ENCODE data around the gene COL4A1. TPM values are rescaled to one million over a fixed set of nuclear protein-coding genes. Genes with fewer than 3 reads are reported as not detected.

Gene COL4A1
- polyA plus RNA-seq, 1 of the 3 experiments (the other 2 are of a cell fraction) = 30.3 TPM

DNA sequence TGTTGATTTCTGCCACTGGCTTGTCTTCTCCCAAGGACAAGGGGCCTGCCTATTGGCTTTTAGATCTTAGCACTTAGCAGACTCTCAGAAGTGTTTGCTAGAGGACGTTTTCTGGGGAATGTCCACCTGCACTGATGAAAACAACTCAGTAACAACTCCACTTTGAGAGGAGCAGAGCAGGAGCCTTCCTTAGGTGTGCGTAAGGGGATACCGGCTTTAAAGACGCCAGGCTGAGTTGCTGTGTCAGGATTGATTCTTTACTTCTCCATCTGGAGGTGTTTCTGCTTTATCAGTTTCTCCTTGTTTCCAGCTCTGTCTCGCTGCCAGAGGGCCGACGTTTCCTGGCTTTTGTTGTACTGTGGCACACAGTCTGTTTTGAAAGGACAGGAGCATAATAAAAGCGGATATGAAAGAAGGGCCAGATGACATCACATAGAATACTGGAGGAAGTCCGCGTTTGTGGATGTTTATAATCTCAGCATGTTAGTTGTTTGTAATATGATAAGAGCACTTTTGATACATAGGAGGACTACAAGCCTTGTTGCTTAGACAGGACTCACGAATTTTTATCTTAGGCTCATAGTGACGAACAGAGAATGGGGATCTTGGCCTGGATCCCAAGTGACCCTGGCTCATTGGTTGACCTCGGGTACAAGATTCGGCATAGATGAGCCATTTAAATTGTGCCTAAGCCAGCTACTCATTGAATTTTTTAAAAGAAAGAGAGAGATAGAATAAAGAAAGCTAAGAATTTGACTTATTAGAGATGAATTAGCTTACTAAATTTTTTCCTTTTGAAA is 34.7 kb upstream of the COL4A1 start:
- peak; percentile 55 for DNase-seq

More for the DNA sequence above, 34.7 kb upstream of the COL4A1 start:
- H2AFZ ChIP-seq (ENCODE audit: low read depth) = no peak overlapping the region
- peaks cover 2 to 33% of the 10 kb centered on the region in 2 experiments; a peak in 3 of 4 replicates for H3K4me1 ChIP-seq (ENCODE audit: control insufficient read depth in 1 of 2, insufficient read depth in 2 of 2, low read depth in 1 of 2, low read length in 1 of 2)
- WGBS (ENCODE audit: low lambda C conversion rate) = 83% methylated on average over 14 of the region's 14 CpGs
- H3K9me2 ChIP-seq = no peaks in the 10 kb centered on the region
- no peaks in the 10 kb centered on the region for H3K27me3 ChIP-seq (ENCODE audit: insufficient read depth)
- no peaks in the 10 kb centered on the region for H3K9me3 ChIP-seq
- H3K4me3 ChIP-seq (ENCODE audit: low read depth in 2 of 2, low read length in 1 of 2) = no peak overlapping the region
- peak overlapping the region in 1 of 2 experiments; percentile 85; a peak in 2 of 4 replicates for H3K27ac ChIP-seq (ENCODE audit: low read depth in 2 of 2, low read length in 1 of 2)
- no peaks in the 10 kb centered on the region for H4K20me1 ChIP-seq (ENCODE audit: insufficient read depth)
- no peak for TF ChIP-seq MEF2A (IDR thresholded peaks at IDR 0.05; ENCODE audit: borderline replicate concordance, low read depth)
- TF ChIP-seq ELF1 (IDR thresholded peaks at IDR 0.05) = no peak
- TF ChIP-seq FOXJ3 (CRISPR knock-in tag; IDR thresholded peaks at IDR 0.05) = no peak
- TF ChIP-seq, protein P1, sequence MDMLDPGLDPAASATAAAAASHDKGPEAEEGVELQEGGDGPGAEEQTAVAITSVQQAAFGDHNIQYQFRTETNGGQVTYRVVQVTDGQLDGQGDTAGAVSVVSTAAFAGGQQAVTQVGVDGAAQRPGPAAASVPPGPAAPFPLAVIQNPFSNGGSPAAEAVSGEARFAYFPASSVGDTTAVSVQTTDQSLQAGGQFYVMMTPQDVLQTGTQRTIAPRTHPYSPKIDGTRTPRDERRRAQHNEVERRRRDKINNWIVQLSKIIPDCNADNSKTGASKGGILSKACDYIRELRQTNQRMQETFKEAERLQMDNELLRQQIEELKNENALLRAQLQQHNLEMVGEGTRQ (IDR thresholded peaks at IDR 0.05; ENCODE audit: borderline replicate concordance, low read depth, low read length) = no peak
- TF ChIP-seq, protein P2, sequence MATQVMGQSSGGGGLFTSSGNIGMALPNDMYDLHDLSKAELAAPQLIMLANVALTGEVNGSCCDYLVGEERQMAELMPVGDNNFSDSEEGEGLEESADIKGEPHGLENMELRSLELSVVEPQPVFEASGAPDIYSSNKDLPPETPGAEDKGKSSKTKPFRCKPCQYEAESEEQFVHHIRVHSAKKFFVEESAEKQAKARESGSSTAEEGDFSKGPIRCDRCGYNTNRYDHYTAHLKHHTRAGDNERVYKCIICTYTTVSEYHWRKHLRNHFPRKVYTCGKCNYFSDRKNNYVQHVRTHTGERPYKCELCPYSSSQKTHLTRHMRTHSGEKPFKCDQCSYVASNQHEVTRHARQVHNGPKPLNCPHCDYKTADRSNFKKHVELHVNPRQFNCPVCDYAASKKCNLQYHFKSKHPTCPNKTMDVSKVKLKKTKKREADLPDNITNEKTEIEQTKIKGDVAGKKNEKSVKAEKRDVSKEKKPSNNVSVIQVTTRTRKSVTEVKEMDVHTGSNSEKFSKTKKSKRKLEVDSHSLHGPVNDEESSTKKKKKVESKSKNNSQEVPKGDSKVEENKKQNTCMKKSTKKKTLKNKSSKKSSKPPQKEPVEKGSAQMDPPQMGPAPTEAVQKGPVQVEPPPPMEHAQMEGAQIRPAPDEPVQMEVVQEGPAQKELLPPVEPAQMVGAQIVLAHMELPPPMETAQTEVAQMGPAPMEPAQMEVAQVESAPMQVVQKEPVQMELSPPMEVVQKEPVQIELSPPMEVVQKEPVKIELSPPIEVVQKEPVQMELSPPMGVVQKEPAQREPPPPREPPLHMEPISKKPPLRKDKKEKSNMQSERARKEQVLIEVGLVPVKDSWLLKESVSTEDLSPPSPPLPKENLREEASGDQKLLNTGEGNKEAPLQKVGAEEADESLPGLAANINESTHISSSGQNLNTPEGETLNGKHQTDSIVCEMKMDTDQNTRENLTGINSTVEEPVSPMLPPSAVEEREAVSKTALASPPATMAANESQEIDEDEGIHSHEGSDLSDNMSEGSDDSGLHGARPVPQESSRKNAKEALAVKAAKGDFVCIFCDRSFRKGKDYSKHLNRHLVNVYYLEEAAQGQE (IDR thresholded peaks at IDR 0.05; ENCODE audit: low read depth, low read length) = no peak
- TF ChIP-seq, protein P3, sequence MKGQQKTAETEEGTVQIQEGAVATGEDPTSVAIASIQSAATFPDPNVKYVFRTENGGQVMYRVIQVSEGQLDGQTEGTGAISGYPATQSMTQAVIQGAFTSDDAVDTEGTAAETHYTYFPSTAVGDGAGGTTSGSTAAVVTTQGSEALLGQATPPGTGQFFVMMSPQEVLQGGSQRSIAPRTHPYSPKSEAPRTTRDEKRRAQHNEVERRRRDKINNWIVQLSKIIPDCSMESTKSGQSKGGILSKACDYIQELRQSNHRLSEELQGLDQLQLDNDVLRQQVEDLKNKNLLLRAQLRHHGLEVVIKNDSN (IDR thresholded peaks at IDR 0.05; ENCODE audit: borderline replicate concordance, low read depth) = no peak
- no peak for TF ChIP-seq MXI1 (IDR thresholded peaks at IDR 0.05; ENCODE audit: low read depth, low read length)
- TF ChIP-seq RCOR1 (IDR thresholded peaks at IDR 0.05; ENCODE audit: low read length) = no peak
- no peak for TF ChIP-seq SIN3A (IDR thresholded peaks at IDR 0.05; ENCODE audit: borderline replicate concordance, low read depth, low read length)
- no peak for TF ChIP-seq JUND (IDR thresholded peaks at IDR 0.05)
- TF ChIP-seq, protein P4, sequence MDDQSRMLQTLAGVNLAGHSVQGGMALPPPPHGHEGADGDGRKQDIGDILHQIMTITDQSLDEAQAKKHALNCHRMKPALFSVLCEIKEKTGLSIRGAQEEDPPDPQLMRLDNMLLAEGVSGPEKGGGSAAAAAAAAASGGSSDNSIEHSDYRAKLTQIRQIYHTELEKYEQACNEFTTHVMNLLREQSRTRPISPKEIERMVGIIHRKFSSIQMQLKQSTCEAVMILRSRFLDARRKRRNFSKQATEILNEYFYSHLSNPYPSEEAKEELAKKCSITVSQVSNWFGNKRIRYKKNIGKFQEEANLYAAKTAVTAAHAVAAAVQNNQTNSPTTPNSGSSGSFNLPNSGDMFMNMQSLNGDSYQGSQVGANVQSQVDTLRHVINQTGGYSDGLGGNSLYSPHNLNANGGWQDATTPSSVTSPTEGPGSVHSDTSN (IDR thresholded peaks at IDR 0.05) = no peak
- no peak for TF ChIP-seq SMC3 (IDR thresholded peaks at IDR 0.05; ENCODE audit: low read depth, low read length)
- TF ChIP-seq, protein P5, sequence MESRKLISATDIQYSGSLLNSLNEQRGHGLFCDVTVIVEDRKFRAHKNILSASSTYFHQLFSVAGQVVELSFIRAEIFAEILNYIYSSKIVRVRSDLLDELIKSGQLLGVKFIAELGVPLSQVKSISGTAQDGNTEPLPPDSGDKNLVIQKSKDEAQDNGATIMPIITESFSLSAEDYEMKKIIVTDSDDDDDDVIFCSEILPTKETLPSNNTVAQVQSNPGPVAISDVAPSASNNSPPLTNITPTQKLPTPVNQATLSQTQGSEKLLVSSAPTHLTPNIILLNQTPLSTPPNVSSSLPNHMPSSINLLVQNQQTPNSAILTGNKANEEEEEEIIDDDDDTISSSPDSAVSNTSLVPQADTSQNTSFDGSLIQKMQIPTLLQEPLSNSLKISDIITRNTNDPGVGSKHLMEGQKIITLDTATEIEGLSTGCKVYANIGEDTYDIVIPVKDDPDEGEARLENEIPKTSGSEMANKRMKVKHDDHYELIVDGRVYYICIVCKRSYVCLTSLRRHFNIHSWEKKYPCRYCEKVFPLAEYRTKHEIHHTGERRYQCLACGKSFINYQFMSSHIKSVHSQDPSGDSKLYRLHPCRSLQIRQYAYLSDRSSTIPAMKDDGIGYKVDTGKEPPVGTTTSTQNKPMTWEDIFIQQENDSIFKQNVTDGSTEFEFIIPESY (IDR thresholded peaks at IDR 0.05; ENCODE audit: borderline replicate concordance, low read depth) = no peak
- TF ChIP-seq NFIC (IDR thresholded peaks at IDR 0.05; ENCODE audit: borderline replicate concordance) = no peak
- no peak for TF ChIP-seq RFX5 (IDR thresholded peaks at IDR 0.05; ENCODE audit: low read length)
- TF ChIP-seq TCF12 (IDR thresholded peaks at IDR 0.05) = no peak
- TF ChIP-seq YY1 (IDR thresholded peaks at IDR 0.05; ENCODE audit: low read depth) = no peak
- TF ChIP-seq, protein P6, sequence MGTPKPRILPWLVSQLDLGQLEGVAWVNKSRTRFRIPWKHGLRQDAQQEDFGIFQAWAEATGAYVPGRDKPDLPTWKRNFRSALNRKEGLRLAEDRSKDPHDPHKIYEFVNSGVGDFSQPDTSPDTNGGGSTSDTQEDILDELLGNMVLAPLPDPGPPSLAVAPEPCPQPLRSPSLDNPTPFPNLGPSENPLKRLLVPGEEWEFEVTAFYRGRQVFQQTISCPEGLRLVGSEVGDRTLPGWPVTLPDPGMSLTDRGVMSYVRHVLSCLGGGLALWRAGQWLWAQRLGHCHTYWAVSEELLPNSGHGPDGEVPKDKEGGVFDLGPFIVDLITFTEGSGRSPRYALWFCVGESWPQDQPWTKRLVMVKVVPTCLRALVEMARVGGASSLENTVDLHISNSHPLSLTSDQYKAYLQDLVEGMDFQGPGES (IDR thresholded peaks at IDR 0.05; ENCODE audit: low read depth, low read length) = no peak
- no peak for TF ChIP-seq GATA2 (CRISPR knock-in tag; IDR thresholded peaks at IDR 0.05)
- H3F3A ChIP-seq (replicated peaks; ENCODE audit: insufficient read depth) = peaks cover 19% of the 10 kb centered on the region
- no peak overlapping the region for H3K9ac ChIP-seq
- peaks cover 98% of the 10 kb centered on the region for H3K79me2 ChIP-seq (ENCODE audit: insufficient read depth)
- no peak overlapping the region for H3K4me2 ChIP-seq
- ChIA-PET POLR2A (interaction anchor here (1.4 kb wide), 1 partner anchor 35 kb away, joined by 3 read pairs; the partner anchor contains the start of genes COL4A1 and COL4A2), CTCF (interaction anchor here (1.0 to 1.4 kb wide), 2 partner anchors 10 to 18 kb away, joined by 3 to 6 read pairs; no protein-coding TSS in a partner anchor)
- peaks cover 0 to 17% of the 10 kb centered on the region in 2 experiments for H3K36me3 ChIP-seq (replicated peaks in 1 of 2; ENCODE audit: control insufficient read depth in 1 of 2, insufficient read depth in 2 of 2, low read length in 1 of 2)
